SU-DHL-6 (cell line): Measurements from ENCODE around the gene MYMK.

Source experiments
- H2AFZ ChIP-seq: fragments of 200-600 bp; sonication (generic); 2 replicates; pipeline ENCODE4 v1.6.1; 2014; ENCODE audit warnings: low read depth, mild to moderate bottlenecking, moderate library complexity, mixed read lengths, antibody characterized with exemption, low read length; ENCODE audit not compliant: severe bottlenecking
- H3F3A ChIP-seq: fragments of 200-600 bp; shearing (Covaris generic); 2 replicates; pipeline ENCODE4 v1.6.0; 2016; ENCODE audit warnings: antibody characterized with exemption, mild to moderate bottlenecking; ENCODE audit not compliant: insufficient read depth
- H3K27ac ChIP-seq: fragments of 200-600 bp; sonication (generic); 2 replicates; pipeline ENCODE4 v1.5.1; 2016; ENCODE audit warnings: low read depth, mild to moderate bottlenecking, low read length, moderate library complexity, mixed read lengths
- H3K27me3 ChIP-seq: fragments of 200-600 bp; sonication (generic), shearing (Covaris generic); 2 replicates; pipeline ENCODE4 v1.6.0; 2014; ENCODE audit warnings: mild to moderate bottlenecking, low read length
- H3K36me3 ChIP-seq: fragments of 200-600 bp; sonication (generic); 2 replicates; pipeline ENCODE4 v1.6.1; 2014; ENCODE audit warnings: mild to moderate bottlenecking, low read length, mixed read lengths
- H3K4me2 ChIP-seq: fragments of 300-600, 200-600 bp; shearing (Covaris generic), sonication (generic); 2 replicates; pipeline ENCODE4 v1.6.0; 2014; ENCODE audit warnings: low read length, low read depth, mild to moderate bottlenecking; ENCODE audit not compliant: poor library complexity, severe bottlenecking
- H3K4me3 ChIP-seq: fragments of 200-600 bp; sonication (generic); 2 replicates; pipeline ENCODE4 v1.5.1; 2014; ENCODE audit warnings: antibody characterized with exemption, low read length, mild to moderate bottlenecking, mixed read lengths; ENCODE audit not compliant: insufficient read depth, poor library complexity, severe bottlenecking
- H3K79me2 ChIP-seq: fragments of 200-600 bp; sonication (generic); 2 replicates; pipeline ENCODE4 v1.6.1; 2014; ENCODE audit warnings: mild to moderate bottlenecking, low read length, moderate library complexity; ENCODE audit not compliant: insufficient read depth
- H3K9ac ChIP-seq: fragments of 200-600 bp; sonication (generic); 2 replicates; pipeline ENCODE4 v1.7.0; 2014; ENCODE audit warnings: mild to moderate bottlenecking, low read length
- H3K9me2 ChIP-seq: fragments of 200-600 bp; sonication (generic); replicated peaks from 2 replicates; pipeline ENCODE4 v1.6.1; 2014; ENCODE audit warnings: low read length; ENCODE audit not compliant: insufficient read depth
- H3K9me3 ChIP-seq: fragments of 200-600 bp; sonication (generic); 2 replicates; pipeline ENCODE4 v1.6.1; 2014; ENCODE audit warnings: low read length, mixed read lengths; ENCODE audit not compliant: insufficient read depth
- H4K20me1 ChIP-seq: fragments of 200-600 bp; sonication (generic); 2 replicates; pipeline ENCODE4 v1.6.1; 2014; ENCODE audit warnings: low read depth, mild to moderate bottlenecking, antibody characterized with exemption, low read length, moderate library complexity, mixed read lengths
- EZH2phosphoT487 ChIP-seq: fragments of 200-600 bp; sonication (generic), shearing (Covaris generic); conservative IDR thresholded peaks from 2 replicates; pipeline ENCODE4 v1.6.1; 2018; ENCODE audit warnings: mild to moderate bottlenecking, antibody characterized with exemption, low read length, moderate library complexity, mixed read lengths
- TF ChIP-seq, protein P1 (sequence below): fragments of 200-600 bp; sonication (generic); IDR thresholded peaks from one replicate; pipeline ENCODE4 v1.5.1; 2017; ENCODE audit warnings: antibody characterized with exemption, mild to moderate bottlenecking, low read length, moderate library complexity; ENCODE audit not compliant: insufficient read depth, poor library complexity, severe bottlenecking

MYMK gene

GRCh38 chr9:133505186-133505830 is 19.5 kb downstream of the MYMK start:
- Histone ChIP-seq H3K4me3 (no peak overlapping the region), H3K36me3 (no peaks in the 10 kb centered on the region), H3K27ac (no peak overlapping the region), H3F3A (no peaks in the 10 kb centered on the region), H3K4me2 (no peak overlapping the region), H3K9ac (no peak overlapping the region), H3K27me3 (no peaks in the 10 kb centered on the region), H2AFZ (no peak overlapping the region), H4K20me1 (no peaks in the 10 kb centered on the region), H3K79me2 (no peaks in the 10 kb centered on the region), H3K9me2 (no peaks in the 10 kb centered on the region), H3K9me3 (peaks cover 11% of the 10 kb centered on the region; the same call in 1 of the 2 replicates)
- TF ChIP-seq, protein P1, sequence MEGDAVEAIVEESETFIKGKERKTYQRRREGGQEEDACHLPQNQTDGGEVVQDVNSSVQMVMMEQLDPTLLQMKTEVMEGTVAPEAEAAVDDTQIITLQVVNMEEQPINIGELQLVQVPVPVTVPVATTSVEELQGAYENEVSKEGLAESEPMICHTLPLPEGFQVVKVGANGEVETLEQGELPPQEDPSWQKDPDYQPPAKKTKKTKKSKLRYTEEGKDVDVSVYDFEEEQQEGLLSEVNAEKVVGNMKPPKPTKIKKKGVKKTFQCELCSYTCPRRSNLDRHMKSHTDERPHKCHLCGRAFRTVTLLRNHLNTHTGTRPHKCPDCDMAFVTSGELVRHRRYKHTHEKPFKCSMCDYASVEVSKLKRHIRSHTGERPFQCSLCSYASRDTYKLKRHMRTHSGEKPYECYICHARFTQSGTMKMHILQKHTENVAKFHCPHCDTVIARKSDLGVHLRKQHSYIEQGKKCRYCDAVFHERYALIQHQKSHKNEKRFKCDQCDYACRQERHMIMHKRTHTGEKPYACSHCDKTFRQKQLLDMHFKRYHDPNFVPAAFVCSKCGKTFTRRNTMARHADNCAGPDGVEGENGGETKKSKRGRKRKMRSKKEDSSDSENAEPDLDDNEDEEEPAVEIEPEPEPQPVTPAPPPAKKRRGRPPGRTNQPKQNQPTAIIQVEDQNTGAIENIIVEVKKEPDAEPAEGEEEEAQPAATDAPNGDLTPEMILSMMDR: no peak
- no peak for TF ChIP-seq EZH2phosphoT487

DNA sequence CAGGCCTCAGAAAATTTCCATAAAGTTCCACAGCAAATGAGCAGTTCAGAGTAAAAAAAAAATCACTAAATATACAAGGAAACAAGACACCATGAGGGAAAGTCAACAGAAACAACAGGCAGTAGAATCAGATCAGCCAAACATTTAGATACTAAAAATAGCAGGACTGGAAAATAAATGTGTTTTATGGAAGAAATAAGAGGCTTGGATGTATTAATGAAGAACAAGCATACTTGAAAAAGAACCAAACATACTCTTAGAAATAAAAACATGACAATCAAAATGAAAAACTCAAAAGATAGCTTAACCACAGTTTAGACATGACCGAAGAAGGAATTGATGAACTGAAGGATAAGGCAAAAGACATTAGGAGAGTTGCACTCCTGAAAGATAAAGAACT is 22.6 kb downstream of the MYMK start:
- TF ChIP-seq, protein P1: no peak
- TF ChIP-seq EZH2phosphoT487: no peak
- H2AFZ ChIP-seq: no peak overlapping the region
- no peak overlapping the region for H3K4me2 ChIP-seq
- H4K20me1 ChIP-seq: no peaks in the 10 kb centered on the region
- H3K36me3 ChIP-seq: no peaks in the 10 kb centered on the region
- H3K27ac ChIP-seq: no peak overlapping the region
- H3K27me3 ChIP-seq: no peaks in the 10 kb centered on the region
- peaks cover 11% of the 10 kb centered on the region; the same call in 1 of the 2 replicates for H3K9me3 ChIP-seq
- no peaks in the 10 kb centered on the region for H3F3A ChIP-seq
- no peak overlapping the region for H3K9ac ChIP-seq
- no peaks in the 10 kb centered on the region for H3K79me2 ChIP-seq
- no peaks in the 10 kb centered on the region for H3K9me2 ChIP-seq
- no peak overlapping the region for H3K4me3 ChIP-seq

DNA sequence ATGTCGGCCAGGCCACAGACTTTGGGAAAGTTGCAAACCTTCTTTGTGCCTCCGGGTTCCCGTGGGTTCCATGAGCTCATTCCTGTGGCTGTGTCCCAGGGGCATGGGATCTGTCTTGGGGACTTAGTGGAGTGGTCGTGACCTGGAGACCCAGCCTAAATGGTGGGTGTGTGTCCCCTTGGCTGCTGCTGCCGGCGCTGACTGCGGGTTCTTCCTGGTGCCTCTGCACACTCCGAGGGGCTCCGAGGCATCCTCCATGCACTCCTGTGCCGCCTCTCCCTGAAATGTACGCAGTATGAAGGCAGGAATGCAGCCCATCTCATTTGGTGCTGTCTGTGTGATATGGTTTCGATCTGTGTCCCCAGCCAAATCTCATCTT is 24.9 kb downstream of the MYMK start:
- Histone ChIP-seq H3K36me3 (no peaks in the 10 kb centered on the region), H3K9me3 (peaks cover 11% of the 10 kb centered on the region; the same call in 1 of the 2 replicates), H3K9me2 (no peaks in the 10 kb centered on the region), H3K9ac (no peak overlapping the region), H2AFZ (no peak overlapping the region), H4K20me1 (no peaks in the 10 kb centered on the region), H3K4me3 (no peak overlapping the region), H3K27ac (no peak overlapping the region), H3F3A (no peaks in the 10 kb centered on the region), H3K4me2 (no peak overlapping the region), H3K79me2 (no peaks in the 10 kb centered on the region), H3K27me3 (no peaks in the 10 kb centered on the region)
- TF ChIP-seq EZH2phosphoT487: no peak
- TF ChIP-seq, protein P1: no peak
